ENCODE data around the gene VAV2.

VAV2 gene

GRCh38 chr9:133740911-133741310 lies 251.2 kb downstream of the VAV2 start:
- TF ChIP-seq, protein P1, sequence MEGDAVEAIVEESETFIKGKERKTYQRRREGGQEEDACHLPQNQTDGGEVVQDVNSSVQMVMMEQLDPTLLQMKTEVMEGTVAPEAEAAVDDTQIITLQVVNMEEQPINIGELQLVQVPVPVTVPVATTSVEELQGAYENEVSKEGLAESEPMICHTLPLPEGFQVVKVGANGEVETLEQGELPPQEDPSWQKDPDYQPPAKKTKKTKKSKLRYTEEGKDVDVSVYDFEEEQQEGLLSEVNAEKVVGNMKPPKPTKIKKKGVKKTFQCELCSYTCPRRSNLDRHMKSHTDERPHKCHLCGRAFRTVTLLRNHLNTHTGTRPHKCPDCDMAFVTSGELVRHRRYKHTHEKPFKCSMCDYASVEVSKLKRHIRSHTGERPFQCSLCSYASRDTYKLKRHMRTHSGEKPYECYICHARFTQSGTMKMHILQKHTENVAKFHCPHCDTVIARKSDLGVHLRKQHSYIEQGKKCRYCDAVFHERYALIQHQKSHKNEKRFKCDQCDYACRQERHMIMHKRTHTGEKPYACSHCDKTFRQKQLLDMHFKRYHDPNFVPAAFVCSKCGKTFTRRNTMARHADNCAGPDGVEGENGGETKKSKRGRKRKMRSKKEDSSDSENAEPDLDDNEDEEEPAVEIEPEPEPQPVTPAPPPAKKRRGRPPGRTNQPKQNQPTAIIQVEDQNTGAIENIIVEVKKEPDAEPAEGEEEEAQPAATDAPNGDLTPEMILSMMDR (IDR thresholded peaks at IDR 0.05; ENCODE audit: low read depth, low read length, missing control alignments), result no peak
- no peak overlapping the region for H3K4me3 ChIP-seq (ENCODE audit: low read depth, low read length)
- DNase-seq (ENCODE audit: low read depth), result no peak

GRCh38 chr9:133739408-133740280 lies 252.5 kb downstream of the VAV2 start:
- TF ChIP-seq, protein P1 (IDR thresholded peaks at IDR 0.05; ENCODE audit: low read depth, low read length, missing control alignments), result no peak
- no peak for DNase-seq (ENCODE audit: low read depth)

DNA sequence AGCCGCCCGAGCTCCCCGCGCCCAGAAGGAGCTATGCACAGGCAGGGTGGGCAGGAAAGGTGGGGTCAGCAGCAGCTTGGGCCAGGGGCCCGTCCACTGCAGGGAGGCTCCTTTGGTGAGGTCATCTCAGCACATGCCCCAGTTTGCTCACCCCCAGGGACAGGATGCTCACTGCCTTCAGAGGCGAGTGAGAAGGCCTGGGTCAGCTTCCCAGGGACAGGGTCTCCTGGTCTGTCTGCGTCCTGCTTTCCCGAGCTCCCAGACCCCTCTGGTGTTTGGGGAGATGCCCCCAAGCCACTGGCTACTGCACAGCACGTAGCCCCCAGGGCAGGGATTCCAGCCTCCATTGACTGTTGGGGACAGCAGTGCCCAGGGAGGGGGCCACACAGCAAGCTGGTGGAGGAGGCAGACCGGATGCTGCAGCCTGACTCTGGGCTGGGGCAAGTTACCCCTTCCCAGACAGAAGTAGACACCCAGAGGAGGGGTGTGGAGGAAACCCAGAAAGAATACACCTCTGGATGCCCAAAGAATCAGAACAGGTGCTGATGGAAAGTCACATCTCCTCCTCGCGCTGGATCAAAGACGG lies 253.4 kb downstream of the VAV2 start:
- DNase-seq (ENCODE audit: low read depth), result no peak
- TF ChIP-seq, protein P1 (IDR thresholded peaks at IDR 0.05; ENCODE audit: low read depth, low read length, missing control alignments), result no peak
- H3K4me3 ChIP-seq (ENCODE audit: low read depth, low read length), result no peak overlapping the region

More at GRCh38 chr9:133739408-133740280, 252.5 kb downstream of the VAV2 start:
- no peak overlapping the region for H3K4me3 ChIP-seq (ENCODE audit: low read depth, low read length)

- TF ChIP-seq, protein P1 (IDR thresholded peaks at IDR 0.05; ENCODE audit: low read depth, low read length, missing control alignments), result no peak
- no peak within 1 kb of the TSS for H3K4me3 ChIP-seq (ENCODE audit: low read depth, low read length)
- no peak for DNase-seq (ENCODE audit: low read depth)
Measured at GRCh38 chr9:133737774-133738639, 254.1 kb downstream of the VAV2 start, which contains the start of gene SARDH. TSS of gene SARDH (minus strand) at chr9:133738352. CDS start at chr9:133734173, 4,179 bp downstream.

DNA sequence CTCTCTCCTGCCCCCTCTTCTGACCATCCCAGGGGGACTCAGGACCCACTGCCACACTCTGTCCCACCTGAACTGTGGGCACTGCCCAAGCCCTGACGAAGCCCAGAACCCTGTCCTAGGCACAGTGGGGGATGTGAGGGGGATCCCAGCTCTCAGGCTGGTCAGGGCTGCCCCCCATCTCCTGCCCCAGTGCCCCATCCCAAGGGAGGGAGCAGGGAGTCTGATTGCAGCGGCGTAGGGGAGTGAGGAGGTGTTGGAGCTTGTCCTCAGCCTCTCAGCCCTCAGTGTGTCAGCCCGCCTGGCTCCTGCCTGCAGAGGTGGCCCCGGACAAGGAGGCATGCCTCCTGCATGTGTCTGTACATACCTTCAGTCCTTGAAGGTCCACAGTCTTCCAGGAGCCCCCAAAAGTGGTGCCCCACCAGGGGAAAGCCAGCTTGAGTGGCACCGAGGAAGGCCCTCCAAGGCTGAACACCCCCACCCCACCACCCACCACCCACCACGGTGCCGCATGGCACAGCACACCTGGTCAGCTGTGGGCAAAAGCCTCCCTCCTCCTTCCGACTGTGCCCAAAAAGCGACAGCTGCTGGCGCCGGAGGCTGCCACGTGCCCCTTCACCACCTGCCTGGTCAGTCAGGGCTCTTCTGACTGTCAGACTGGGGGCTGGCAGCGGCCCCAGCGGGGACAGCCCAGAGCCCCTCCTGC lies 254.9 kb downstream of the VAV2 start:
- H3K4me3 ChIP-seq (ENCODE audit: low read depth, low read length), result no peak overlapping the region
- DNase-seq (ENCODE audit: low read depth), result no peak
- TF ChIP-seq, protein P1 (IDR thresholded peaks at IDR 0.05; ENCODE audit: low read depth, low read length, missing control alignments), result no peak

DNA sequence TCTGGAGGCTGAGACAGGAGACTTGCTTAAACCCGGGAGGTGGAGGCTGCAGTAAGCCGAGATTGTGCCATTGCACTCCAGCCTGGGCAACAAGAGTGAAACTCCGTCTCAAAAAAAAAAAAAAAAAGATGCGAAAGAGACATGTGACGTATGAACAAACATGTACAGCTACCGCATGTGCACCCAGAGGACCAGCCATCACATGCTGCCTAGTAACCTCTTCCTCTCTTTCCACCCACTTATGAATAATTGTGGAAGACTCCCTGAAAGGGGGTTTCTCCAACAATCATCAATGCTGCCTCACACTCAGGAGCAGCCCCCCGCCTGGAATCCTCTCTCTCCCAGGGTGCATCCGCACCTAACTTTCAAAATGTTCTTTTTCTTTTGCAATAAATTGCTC lies 256.2 kb downstream of the VAV2 start:
- DNase-seq (ENCODE audit: low read depth), result no peak
- H3K4me3 ChIP-seq (ENCODE audit: low read depth, low read length), result no peak overlapping the region
- TF ChIP-seq, protein P1 (IDR thresholded peaks at IDR 0.05; ENCODE audit: low read depth, low read length, missing control alignments), result no peak
